Activated CD4-positive, alpha-beta T cell treated with anti-CD3 and anti-CD28 coated beads, Interleukin-2, Interleukin-6, amounts not matched to agents 100 ng/mL and 50 ng/mL, durations not matched to agents 16 hours and 8 hours (primary cell): ENCODE data around the gene BAG2.
A peak's percentile ranks its signal among the peaks of the same experiment; 100 is the strongest.

Experiments
- DNase-seq: peaks from one replicate; pipeline ENCODE4 v3.0.0-alpha.2; 2020

Gene BAG2

DNA sequence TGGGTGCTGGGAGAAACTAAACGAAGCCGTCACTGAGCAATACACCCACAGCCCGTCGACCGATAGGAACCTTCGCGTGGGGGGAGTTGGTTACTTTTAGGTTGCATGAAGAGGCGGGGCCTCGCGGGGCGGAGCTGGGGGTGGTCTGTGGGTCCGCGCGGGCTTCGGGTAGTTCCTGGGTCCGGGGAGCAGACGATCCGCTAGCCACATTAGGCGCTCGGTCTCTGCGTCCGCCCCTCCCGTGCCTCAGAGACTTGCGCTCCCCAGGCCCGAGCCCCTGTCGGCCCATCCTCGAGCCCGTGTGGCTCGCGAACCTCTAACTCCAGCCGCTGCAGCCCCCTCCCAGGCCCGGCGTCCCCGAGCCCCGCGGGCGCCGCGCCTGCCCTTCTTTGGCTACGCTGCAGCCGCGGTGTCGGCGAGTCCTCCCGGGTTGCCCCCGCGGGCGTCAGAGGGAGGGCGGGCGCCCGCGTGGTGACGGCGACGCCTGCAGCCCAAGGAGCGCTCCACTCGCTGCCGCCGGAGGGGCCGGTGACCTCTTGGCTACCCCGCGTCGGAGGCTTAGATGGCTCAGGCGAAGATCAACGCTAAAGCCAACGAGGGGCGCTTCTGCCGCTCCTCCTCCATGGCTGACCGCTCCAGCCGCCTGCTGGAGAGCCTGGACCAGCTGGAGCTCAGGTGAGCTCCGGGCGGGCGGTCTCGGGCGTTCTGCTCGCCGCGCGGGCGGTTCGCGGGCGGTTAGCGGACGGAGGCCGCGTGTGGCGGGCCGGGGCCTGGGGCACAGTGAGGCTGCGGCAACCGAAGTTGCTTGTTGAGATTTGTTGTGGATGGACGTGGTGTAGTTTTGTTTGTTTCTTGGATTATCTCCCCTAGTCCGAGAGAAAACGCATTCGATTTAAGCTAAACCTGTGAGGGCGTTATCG is at the start of gene BAG2:
TSS of gene BAG2 (plus strand) at position 191 of the 920 bp plus-strand sequence. CDS start at position 563, 372 bp downstream.
- peak; percentile 95 for DNase-seq

- DNase-seq = no peak
Observed at GRCh38 chr6:57123111-57123510, 49.0 kb upstream of the BAG2 start.

GRCh38 chr6:57127763-57128162 is 44.4 kb upstream of the BAG2 start:
- DNase-seq = no peak

- DNase-seq = no peak
Observed at GRCh38 chr6:57130661-57131177, 41.4 kb upstream of the BAG2 start.

- no peak for DNase-seq
Observed at GRCh38 chr6:57134954-57135353, 37.2 kb upstream of the BAG2 start.

GRCh38 chr6:57135885-57136284 is 36.2 kb upstream of the BAG2 start:
- DNase-seq = no peak

- peak; percentile 70 for DNase-seq
Observed at GRCh38 chr6:57137350-57137749, 34.8 kb upstream of the BAG2 start.

GRCh38 chr6:57138026-57138425 is 34.1 kb upstream of the BAG2 start:
- DNase-seq = no peak

DNA sequence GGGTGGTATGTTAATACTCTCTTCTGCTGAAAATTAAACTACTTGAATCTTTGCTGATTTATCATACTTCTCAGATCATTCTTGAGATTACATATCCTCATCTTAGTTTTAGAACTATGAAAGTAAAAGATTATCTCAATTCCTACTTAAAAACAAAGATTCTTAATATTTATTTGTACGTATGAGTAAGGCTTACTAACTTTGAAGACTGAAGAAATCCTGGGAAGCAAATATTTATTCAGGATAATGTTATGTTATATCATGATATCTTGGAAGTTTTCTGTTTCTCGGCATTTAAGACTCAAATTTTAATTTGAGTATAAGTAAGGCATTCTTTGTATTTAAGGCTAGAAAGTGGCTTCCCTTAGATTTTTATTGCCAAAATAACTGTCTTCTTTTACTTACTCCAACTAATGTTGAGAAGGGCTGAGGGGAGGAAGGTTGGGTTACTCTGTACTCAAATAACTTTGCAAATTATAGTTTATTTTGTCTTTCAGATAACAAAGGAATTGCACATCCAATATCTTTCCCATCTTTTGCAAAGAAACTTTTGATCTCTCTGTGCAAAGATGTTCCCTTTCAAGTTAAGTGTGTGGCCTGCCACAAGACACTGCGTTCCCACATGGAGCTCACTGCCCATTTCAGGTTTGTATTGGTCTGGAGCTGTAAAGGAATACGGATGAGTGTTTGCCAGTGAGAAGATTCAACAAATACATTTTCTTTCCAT is 30.5 kb upstream of the BAG2 start:
- DNase-seq = no peak

GRCh38 chr6:57142178-57142525 is 30.0 kb upstream of the BAG2 start:
- DNase-seq = no peak

GRCh38 chr6:57143690-57144089 is 28.4 kb upstream of the BAG2 start:
- no peak for DNase-seq

DNA sequence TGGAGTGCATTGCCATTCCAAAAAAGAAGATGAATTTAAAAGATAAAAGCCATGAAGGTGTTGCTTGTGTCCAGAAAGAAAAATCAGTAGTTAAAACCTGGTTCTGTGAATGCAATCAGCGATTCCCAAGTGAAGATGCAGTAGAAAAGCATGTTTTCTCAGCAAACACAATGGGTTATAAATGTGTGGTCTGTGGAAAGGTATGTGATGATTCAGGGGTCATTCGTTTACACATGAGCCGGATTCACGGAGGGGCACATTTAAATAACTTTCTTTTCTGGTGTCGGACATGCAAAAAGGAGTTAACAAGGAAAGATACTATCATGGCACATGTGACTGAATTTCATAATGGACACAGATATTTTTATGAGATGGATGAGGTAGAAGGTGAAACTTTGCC is 24.7 kb upstream of the BAG2 start:
- DNase-seq = no peak

- DNase-seq = peak; percentile 71
Observed at GRCh38 chr6:57147955-57148858, 23.9 kb upstream of the BAG2 start.

DNA sequence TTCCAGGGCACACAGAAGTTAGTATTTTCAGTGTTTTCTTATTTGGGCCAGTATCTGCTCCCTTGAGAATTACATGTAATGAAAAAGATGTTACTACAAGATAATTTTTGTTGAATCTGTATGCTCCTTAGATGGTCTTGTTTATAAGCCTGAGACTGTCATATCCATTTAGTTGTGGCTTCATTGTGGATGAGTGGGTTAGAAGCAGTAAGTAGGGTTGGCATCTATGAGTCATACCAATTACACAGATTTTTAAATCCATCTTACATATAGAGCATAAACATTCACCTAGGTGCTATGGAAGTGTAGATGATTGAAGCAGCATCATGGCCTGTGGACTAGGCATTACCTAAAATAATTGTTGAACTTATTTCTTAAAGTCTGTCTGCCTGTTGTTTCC is 13.5 kb upstream of the BAG2 start:
- DNase-seq = no peak

DNA sequence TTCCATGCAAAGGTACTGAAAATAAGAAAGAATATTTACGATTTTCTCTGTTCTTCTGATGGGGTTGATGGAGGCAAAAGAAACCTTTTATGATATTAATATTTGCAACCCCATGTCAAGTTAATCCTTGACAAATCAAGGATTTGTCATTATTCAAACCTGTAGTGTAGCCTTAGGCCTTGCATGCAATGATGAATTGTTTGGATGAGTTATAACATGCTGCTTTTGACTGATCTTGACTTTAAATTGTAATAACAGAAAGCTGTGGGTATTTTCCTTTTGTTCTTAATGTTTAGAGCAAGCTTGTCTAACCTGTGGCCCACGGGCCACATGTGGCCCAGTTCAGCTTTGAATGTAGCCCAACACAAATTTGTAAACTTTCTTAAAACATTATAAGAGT is 13.0 kb upstream of the BAG2 start:
- no peak for DNase-seq

DNA sequence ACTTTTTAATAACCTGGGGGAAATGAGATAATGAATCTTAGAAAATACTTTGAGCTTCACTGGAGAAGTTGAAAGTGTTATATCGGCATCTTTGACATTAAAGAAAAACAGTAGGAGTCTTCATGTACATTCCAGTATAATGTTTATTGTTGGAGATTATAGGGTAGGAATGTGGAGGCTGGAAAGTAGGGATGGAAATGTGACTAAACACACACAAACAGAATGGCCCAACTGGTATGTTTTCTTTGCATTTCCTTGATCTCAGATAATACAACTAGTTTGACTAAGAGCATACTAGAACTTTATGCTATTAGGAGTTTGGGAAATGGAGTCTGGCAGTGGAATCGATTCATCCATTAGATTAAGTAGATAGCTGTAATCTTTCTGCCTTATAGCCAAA is 10.1 kb upstream of the BAG2 start:
- no peak for DNase-seq

GRCh38 chr6:57162516-57162915 is 9.6 kb upstream of the BAG2 start:
- no peak for DNase-seq

DNA sequence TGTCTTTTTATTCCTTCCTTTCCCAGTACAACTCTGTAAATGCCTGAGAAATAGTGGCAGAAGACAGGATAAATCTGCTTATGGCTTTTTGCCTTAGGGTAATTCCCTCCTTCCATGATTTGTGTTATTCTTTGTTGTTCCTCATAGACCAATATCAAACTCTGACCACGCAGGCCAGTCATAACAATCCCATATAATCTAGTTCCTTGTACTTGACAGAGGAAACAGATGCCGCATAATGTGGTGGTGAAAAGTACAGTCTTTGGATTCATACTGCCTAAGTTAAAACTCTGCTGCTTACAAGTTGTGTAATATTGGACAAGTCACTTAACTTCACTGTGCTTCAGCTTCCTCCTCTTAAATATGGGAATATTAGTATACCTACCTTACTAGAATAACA is 8.2 kb upstream of the BAG2 start:
- DNase-seq = no peak

DNA sequence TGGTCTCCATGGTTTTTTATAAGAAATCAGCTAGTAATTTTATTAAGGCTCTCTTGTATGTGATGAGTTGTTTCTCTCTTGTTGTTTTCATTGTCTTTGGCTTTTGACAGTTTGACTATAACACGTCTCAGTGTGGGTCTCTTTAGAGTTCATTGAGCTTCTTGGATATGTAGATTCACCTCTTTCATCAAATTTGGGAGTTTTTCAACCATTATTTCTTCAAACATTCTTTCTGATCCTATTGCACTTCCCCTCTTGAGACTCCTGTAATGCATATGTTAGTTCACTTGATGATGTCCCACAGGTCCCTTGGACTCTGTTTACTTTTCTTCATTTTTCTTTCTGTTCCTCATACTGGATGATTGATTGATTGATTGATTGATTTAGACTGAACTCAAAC is 7.0 kb upstream of the BAG2 start:
- no peak for DNase-seq

GRCh38 chr6:57173056-57173885 is 1.1 kb downstream of the BAG2 start:
- peak; percentile 48 for DNase-seq

GRCh38 chr6:57173886-57174510 is 1.9 kb downstream of the BAG2 start:
- DNase-seq = peak; percentile 12

DNA sequence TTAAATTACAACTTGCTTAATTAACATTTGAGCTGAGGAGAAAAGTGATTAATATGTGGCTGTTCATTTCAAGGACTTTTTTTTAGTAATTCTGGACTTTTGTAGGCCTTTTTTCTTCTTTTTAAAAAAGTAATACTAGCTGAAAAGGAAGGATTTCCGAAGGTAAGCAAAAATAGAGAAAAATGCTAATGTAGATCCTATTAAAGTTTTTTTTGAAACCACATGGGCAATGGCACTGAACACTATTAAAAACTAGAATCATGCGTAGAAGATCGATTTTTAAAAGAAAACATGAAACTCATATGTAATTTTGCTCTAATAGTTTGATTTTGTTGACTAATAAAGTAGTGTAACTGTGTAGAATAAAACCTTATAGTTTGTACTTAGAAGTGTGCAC is 2.4 kb downstream of the BAG2 start:
- DNase-seq = no peak
